PC-9 (cell line): ENCODE measurements around the gene COPZ1. TPM values are rescaled to one million over a fixed set of nuclear protein-coding genes. Genes with fewer than 3 reads are reported as not detected.

Source experiments
- BruUV-seq: library from RNA; stranded (reverse); fragments of 400-500 nt; replicated peaks from 2 replicates; lab custom pipeline; 2021; lab: Mats Ljungman, UMichigan
- CTCF ChIA-PET: fragments of 300-600 bp; sonication (Branson Sonifier 250); formaldehyde crosslinking; loops from one replicate; lab custom pipeline; 2022; ENCODE audit warnings: antibody characterized with exemption; lab: Charles Lee
- POLR2A ChIA-PET: fragments of 300-600 bp; sonication (Branson Sonifier 250); formaldehyde crosslinking; loops from one replicate; lab custom pipeline; 2022; ENCODE audit warnings: antibody characterized with exemption; ENCODE audit not compliant: unreplicated experiment; lab: Charles Lee
- DNase-seq, 2 experiments: peaks; one replicate each; pipeline versions ENCODE4 v3.0.0 to v3.0.0-alpha.2; 2015 to 2022; ENCODE audit warnings: mixed read lengths in 1 of 2
- H2AFZ ChIP-seq: fragments of 200-600 bp; sonication (generic); 2 replicates; pipeline ENCODE4 v1.8.1; 2017; ENCODE audit warnings: antibody characterized with exemption
- H3F3A ChIP-seq: fragments of 200-600 bp; sonication (generic); 2 replicates; pipeline ENCODE4 v1.8.1; 2017; ENCODE audit warnings: antibody characterized with exemption, mild to moderate bottlenecking, low read depth; ENCODE audit not compliant: insufficient read depth
- H3K27ac ChIP-seq: fragments of 200-600 bp; sonication (generic); 2 replicates; pipeline ENCODE4 v1.6.1; 2016; ENCODE audit warnings: mixed run types
- H3K27me3 ChIP-seq: fragments of 200-600 bp; sonication (generic); 2 replicates; pipeline ENCODE4 v1.6.1; 2016; ENCODE audit warnings: low read depth, mixed run types; ENCODE audit not compliant: insufficient read depth
- H3K36me3 ChIP-seq: fragments of 200-600 bp; sonication (generic); 2 replicates; pipeline ENCODE4 v1.6.1; 2016; ENCODE audit warnings: low read depth, mixed run types
- H3K4me1 ChIP-seq: fragments of 200-600 bp; sonication (generic); replicated peaks from 2 replicates; pipeline ENCODE4 v1.6.1; 2016; ENCODE audit warnings: mixed run types; ENCODE audit not compliant: insufficient read depth
- H3K4me2 ChIP-seq: fragments of 200-600 bp; sonication (generic); 2 replicates; pipeline ENCODE4 v1.6.1; 2017; ENCODE audit warnings: mixed run types
- H3K4me3 ChIP-seq: fragments of 200-600 bp; sonication (generic); 2 replicates; pipeline ENCODE4 v1.6.1; 2016; ENCODE audit warnings: mixed run types
- H3K79me2 ChIP-seq: fragments of 200-600 bp; sonication (generic); 2 replicates; pipeline ENCODE4 v1.6.1; 2017; ENCODE audit warnings: low read depth, mixed run types
- H3K9me2 ChIP-seq: fragments of 200-600 bp; sonication (generic); 2 replicates; pipeline ENCODE4 v1.8.1; 2017; ENCODE audit warnings: mild to moderate bottlenecking; ENCODE audit not compliant: insufficient read depth
- H3K9me3 ChIP-seq: fragments of 200-600 bp; sonication (generic); 2 replicates; pipeline ENCODE4 v1.8.1; 2016; ENCODE audit warnings: low read depth; ENCODE audit not compliant: insufficient read depth
- H4K20me1 ChIP-seq: fragments of 200-600 bp; sonication (generic); 2 replicates; pipeline ENCODE4 v1.8.1; 2017; ENCODE audit not compliant: insufficient read depth
- CTCF ChIP-seq: fragments of 200-600 bp; sonication (generic); conservative IDR thresholded peaks from 2 replicates; pipeline ENCODE4 v1.6.1; 2017; ENCODE audit warnings: mixed run types, antibody characterized with exemption, mild to moderate bottlenecking, moderate library complexity
- EZH2 ChIP-seq: fragments of 200-600 bp; sonication (generic); IDR thresholded peaks from 2 replicates; pipeline ENCODE4 v1.8.0; 2017; ENCODE audit warnings: antibody characterized with exemption, low read depth
- intact Hi-C: fragments of 100-400 bp; cut with micrococcal nuclease; formaldehyde crosslinking; loops from one replicate; pipeline ENCODE4 v1.10.0; 2022; ENCODE audit not compliant: unreplicated experiment
- total RNA-seq: library from RNA; stranded (reverse); gene quantifications from 2 replicates; pipeline ENCODE4 v1.2.3, GENCODE V29; 2021

COPZ1 gene
- total RNA-seq, 1 experiment from 2014 or later = 232 TPM

- Histone ChIP-seq H3K4me1 (peaks cover 4% of the 10 kb centered on the region), H2AFZ (no peak overlapping the region), H3K4me2 (no peak overlapping the region), H4K20me1 (no peaks in the 10 kb centered on the region; the same call in 1 of the 2 replicates), H3K79me2 (no peaks in the 10 kb centered on the region), H3K9me2 (no peaks in the 10 kb centered on the region), H3K4me3 (no peak overlapping the region), H3K9me3 (no peaks in the 10 kb centered on the region), H3K36me3 (no peaks in the 10 kb centered on the region), H3F3A (peaks cover 2% of the 10 kb centered on the region; the same call in 1 of the 2 replicates), H3K27ac (no peak overlapping the region), H3K27me3 (no peaks in the 10 kb centered on the region)
- BruUV-seq = no TSS peak
- ChIA-PET CTCF (interaction anchor here (0.6 to 1.3 kb wide), 6 partner anchors 9 to 169 kb away, joined by 3 to 18 read pairs (median 4); partner anchors contain the start of gene ZNF385A), POLR2A (no interaction called here)
- DNase-seq = no peak
- TF ChIP-seq EZH2 = no peak
- no peak for TF ChIP-seq CTCF
- intact Hi-C loops = no loop called here
These were observed 68.8 kb downstream of the COPZ1 start for GRCh38 chr12:54393743-54394142.

DNA sequence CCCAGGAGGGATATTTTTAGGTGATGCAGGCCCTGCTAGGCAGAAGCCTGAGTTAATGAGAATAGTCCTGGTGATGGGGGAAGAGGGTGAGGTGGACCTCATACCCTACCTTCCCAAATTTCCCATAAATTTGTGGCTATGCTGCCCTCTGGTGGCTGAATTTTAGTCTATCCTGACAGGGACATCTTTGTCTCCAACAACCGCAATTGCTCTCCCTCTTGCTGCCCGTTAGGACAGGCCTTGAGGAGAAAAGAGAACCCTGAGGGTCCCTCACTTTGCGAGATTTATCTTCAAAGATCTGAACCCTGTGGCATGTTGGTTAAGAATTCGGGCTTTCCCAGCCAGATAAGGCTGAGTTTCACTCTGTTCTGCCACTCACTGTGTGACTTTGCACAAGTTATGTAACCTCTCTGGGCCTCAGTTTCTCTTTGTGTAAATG lies 69.4 kb downstream of the COPZ1 start:
- H3K4me3 ChIP-seq = no peak overlapping the region
- CTCF ChIA-PET = interaction anchor here (0.6 to 1.3 kb wide), 5 partner anchors 15 to 169 kb away, joined by 3 to 18 read pairs (median 4); no protein-coding TSS in a partner anchor
- TF ChIP-seq EZH2 (no peak), CTCF (peak; percentile 82)

DNA sequence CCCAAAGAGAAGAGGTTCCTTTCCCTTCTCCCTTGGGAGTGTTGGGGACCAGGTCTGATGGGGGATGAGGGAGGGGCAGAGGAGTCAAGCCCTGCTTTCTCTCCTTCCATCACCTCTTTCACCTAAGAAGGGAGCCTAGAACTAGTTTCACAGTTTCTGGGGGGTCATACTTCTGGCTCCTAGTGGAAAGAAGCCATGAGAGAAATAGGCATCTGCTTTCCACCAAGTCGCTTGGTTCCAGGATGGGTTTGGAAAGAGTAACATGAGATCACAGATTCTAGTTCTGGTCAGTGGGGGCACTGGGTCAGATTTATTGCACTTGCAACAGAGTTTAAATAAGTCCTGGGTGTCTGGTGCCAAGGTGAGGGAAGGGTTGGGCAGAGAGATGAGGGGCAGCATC lies 70.1 kb downstream of the COPZ1 start:
- intact Hi-C loops = no loop called here

More for the DNA sequence above, 69.4 kb downstream of the COPZ1 start:
- Histone ChIP-seq H3K36me3 (no peaks in the 10 kb centered on the region), H3F3A (no peaks in the 10 kb centered on the region; the same call in 1 of the 2 replicates), H3K9me2 (no peaks in the 10 kb centered on the region), H4K20me1 (no peaks in the 10 kb centered on the region; the same call in 1 of the 2 replicates), H3K27me3 (no peaks in the 10 kb centered on the region), H2AFZ (no peak overlapping the region), H3K79me2 (no peaks in the 10 kb centered on the region), H3K9me3 (no peaks in the 10 kb centered on the region), H3K27ac (no peak overlapping the region), H3K4me1 (no peaks in the 10 kb centered on the region), H3K4me2 (no peak overlapping the region)
- POLR2A ChIA-PET = no interaction called here
- peak in 1 of 2 experiments; percentile 43 for DNase-seq
- intact Hi-C loops = no loop called here
- BruUV-seq = no TSS peak

More for the DNA sequence above, 70.1 kb downstream of the COPZ1 start:
- Histone ChIP-seq H3K4me3 (no peak overlapping the region), H3F3A (peaks cover 6% of the 10 kb centered on the region), H3K9me3 (no peaks in the 10 kb centered on the region), H4K20me1 (no peaks in the 10 kb centered on the region; the same call in 1 of the 2 replicates), H3K79me2 (no peaks in the 10 kb centered on the region), H3K4me2 (no peak overlapping the region), H3K4me1 (no peaks in the 10 kb centered on the region), H3K27ac (no peak overlapping the region), H3K9me2 (no peaks in the 10 kb centered on the region), H3K36me3 (no peaks in the 10 kb centered on the region), H2AFZ (no peak overlapping the region), H3K27me3 (no peaks in the 10 kb centered on the region)
- CTCF ChIA-PET = interaction anchor here (0.5 kb wide), 1 partner anchor 175 kb away, joined by 9 read pairs; no protein-coding TSS in a partner anchor
- POLR2A ChIA-PET = no interaction called here
- DNase-seq = no peak
- TF ChIP-seq CTCF = no peak
- TF ChIP-seq EZH2 = no peak
- BruUV-seq = no TSS peak
